ENCODE measurements around the gene SFT2D3.

Gene SFT2D3

GRCh38 chr2:127735044-127735443 lies 33.7 kb downstream of the SFT2D3 start:
- DNase-seq (ENCODE audit: extremely low spot score, insufficient read length, low read depth): no peak
- peak; percentile 5 for FAIRE-seq

- DNase-seq (ENCODE audit: extremely low spot score, insufficient read length, low read depth): no peak
- FAIRE-seq: peak; percentile 92
Observed at GRCh38 chr2:127735537-127736399, 34.5 kb downstream of the SFT2D3 start.

- DNase-seq (ENCODE audit: extremely low spot score, insufficient read length, low read depth) (no peak), FAIRE-seq (peak; percentile 38)
Observed at GRCh38 chr2:127737892-127738291, 36.6 kb downstream of the SFT2D3 start.

- no peak for FAIRE-seq
Observed at GRCh38 chr2:127739800-127740199, 38.5 kb downstream of the SFT2D3 start.

GRCh38 chr2:127740665-127741288 lies 39.5 kb downstream of the SFT2D3 start:
- peak; percentile 36 for FAIRE-seq
- no peak for DNase-seq (ENCODE audit: extremely low spot score, insufficient read length, low read depth)

More at GRCh38 chr2:127739800-127740199, 38.5 kb downstream of the SFT2D3 start:
- DNase-seq (ENCODE audit: extremely low spot score, insufficient read length, low read depth): no peak

- FAIRE-seq: peak; percentile 18
Observed at GRCh38 chr2:127743477-127744026, 42.3 kb downstream of the SFT2D3 start.

GRCh38 chr2:127747621-127748020 lies 46.3 kb downstream of the SFT2D3 start:
- DNase-seq (ENCODE audit: extremely low spot score, insufficient read length, low read depth) (no peak), FAIRE-seq (no peak)

More at GRCh38 chr2:127743477-127744026, 42.3 kb downstream of the SFT2D3 start:
- DNase-seq (ENCODE audit: extremely low spot score, insufficient read length, low read depth): no peak

- FAIRE-seq (peak; percentile 93), DNase-seq (ENCODE audit: extremely low spot score, insufficient read length, low read depth) (peak; percentile 60)
Observed at GRCh38 chr2:127749537-127749936, 48.2 kb downstream of the SFT2D3 start.

- peak; percentile 12 for FAIRE-seq
- DNase-seq (ENCODE audit: extremely low spot score, insufficient read length, low read depth): no peak
Observed at GRCh38 chr2:127753374-127753773, 52.1 kb downstream of the SFT2D3 start.

GRCh38 chr2:127754186-127754585 lies 52.9 kb downstream of the SFT2D3 start:
- DNase-seq (ENCODE audit: extremely low spot score, insufficient read length, low read depth) (no peak), FAIRE-seq (no peak)
